SK-N-SH treated with all-trans-retinoic acid at 6 μM for 48 hours (cell line): ENCODE results near the gene GOT2.

Experiments used
- ATAC-seq: fragments of 200-7000 bp; cut with Tn5 transposase; 3 replicates; pipeline ENCODE4 v1.9.1; 2020; ENCODE audit warnings: mild to moderate bottlenecking, moderate library complexity
- ARNTL ChIP-seq: fragments of 450-650 bp; formaldehyde crosslinking; IDR thresholded peaks from 2 replicates; pipeline ENCODE4 v1.5.0; 2020; ENCODE audit warnings: low read depth, mild to moderate bottlenecking, moderate library complexity, borderline replicate concordance
- BACH2 ChIP-seq: fragments of 250-450 bp; sonication (Bioruptor Pico); IDR thresholded peaks from 2 replicates; pipeline ENCODE4 v1.9.0; 2021; ENCODE audit warnings: mild to moderate bottlenecking, borderline replicate concordance
- CSDC2 ChIP-seq: fragments of 250-450 bp; sonication (Bioruptor Pico); IDR thresholded peaks from 2 replicates; pipeline ENCODE4 v1.5.0; 2020; ENCODE audit warnings: mild to moderate bottlenecking, moderate library complexity
- ESRRG ChIP-seq: fragments of 250-450 bp; sonication (Bioruptor Pico); IDR thresholded peaks from 2 replicates; pipeline ENCODE4 v1.6.1; 2021; ENCODE audit warnings: mild to moderate bottlenecking
- GLIS3 ChIP-seq: fragments of 250-450 bp; sonication (Bioruptor Pico); IDR thresholded peaks from 2 replicates; pipeline ENCODE4 v1.5.0; 2020; ENCODE audit warnings: mild to moderate bottlenecking, moderate library complexity
- ISL1 ChIP-seq: fragments of 250-450 bp; sonication (Bioruptor Pico); IDR thresholded peaks from 2 replicates; pipeline ENCODE4 v2.1.2; 2022; ENCODE audit warnings: mild to moderate bottlenecking, moderate library complexity
- OSR1 ChIP-seq: fragments of 250-450 bp; sonication (Bioruptor Pico); IDR thresholded peaks from 2 replicates; pipeline ENCODE4 v1.8.0; 2022; ENCODE audit warnings: moderate library complexity, mild to moderate bottlenecking, inconsistent platforms
- PPARA ChIP-seq: fragments of 250-450 bp; sonication (Bioruptor Pico); IDR thresholded peaks from 2 replicates; pipeline ENCODE4 v1.5.0; 2020; ENCODE audit warnings: mild to moderate bottlenecking, borderline replicate concordance
- RARB ChIP-seq: fragments of 250-450 bp; sonication (Bioruptor Pico); IDR thresholded peaks from 2 replicates; pipeline ENCODE4 v1.8.0; 2021; ENCODE audit warnings: mild to moderate bottlenecking, moderate library complexity
- SNAI2 ChIP-seq: fragments of 250-450 bp; sonication (Bioruptor Pico); IDR thresholded peaks from 2 replicates; pipeline ENCODE4 v1.5.0; 2020; ENCODE audit warnings: mild to moderate bottlenecking, moderate library complexity
- TCF4 ChIP-seq: fragments of 250-450 bp; sonication (Bioruptor Pico); IDR thresholded peaks from 2 replicates; pipeline ENCODE4 v1.8.0; 2021; ENCODE audit warnings: mild to moderate bottlenecking, moderate library complexity, borderline replicate concordance
- TOX ChIP-seq: fragments of 250-450 bp; sonication (Bioruptor Pico); IDR thresholded peaks from 2 replicates; pipeline ENCODE4 v1.8.0; 2021; ENCODE audit warnings: mild to moderate bottlenecking, moderate library complexity, borderline replicate concordance
- ZFP3 ChIP-seq: fragments of 250-450 bp; sonication (Bioruptor Pico); IDR thresholded peaks from 2 replicates; pipeline ENCODE4 v1.5.0; 2020; ENCODE audit warnings: mild to moderate bottlenecking, moderate library complexity
- ZFP30 ChIP-seq: fragments of 450-650 bp; formaldehyde crosslinking; IDR thresholded peaks from 2 replicates; pipeline ENCODE4 v1.5.0; 2022; ENCODE audit warnings: mild to moderate bottlenecking, moderate library complexity
- ZNF565 ChIP-seq: fragments of 450-650 bp; formaldehyde crosslinking; conservative IDR thresholded peaks from 2 replicates; pipeline ENCODE4 v1.5.0; 2020; ENCODE audit warnings: low read depth, mild to moderate bottlenecking, moderate library complexity
- ZNF70 ChIP-seq: fragments of 450-650 bp; formaldehyde crosslinking; IDR thresholded peaks from 2 replicates; pipeline ENCODE4 v1.5.0; 2020; ENCODE audit warnings: mild to moderate bottlenecking, moderate library complexity
- ZNF8 ChIP-seq: fragments of 450-650 bp; formaldehyde crosslinking; IDR thresholded peaks from 2 replicates; pipeline ENCODE4 v1.5.0; 2020; ENCODE audit warnings: mild to moderate bottlenecking, moderate library complexity
- TF ChIP-seq, protein P1 (sequence below): fragments of 250-450 bp; sonication (Bioruptor Pico); IDR thresholded peaks from 2 replicates; pipeline ENCODE4 v1.8.0; 2020; ENCODE audit warnings: mild to moderate bottlenecking, moderate library complexity, borderline replicate concordance
- TF ChIP-seq, protein P2 (sequence below): fragments of 250-450 bp; sonication (Bioruptor Pico); IDR thresholded peaks from 2 replicates; pipeline ENCODE4 v1.5.1; 2021; ENCODE audit warnings: mild to moderate bottlenecking, moderate library complexity
- TF ChIP-seq, protein P3 (sequence below): fragments of 250-450 bp; sonication (Bioruptor Pico); IDR thresholded peaks from 2 replicates; pipeline ENCODE4 v1.5.0; 2020; ENCODE audit warnings: mild to moderate bottlenecking, moderate library complexity
- TF ChIP-seq, protein P4 (sequence below): fragments of 250-450 bp; sonication (Bioruptor Pico); IDR thresholded peaks from 2 replicates; pipeline ENCODE4 v1.5.1; 2020; ENCODE audit warnings: low read depth, mild to moderate bottlenecking, moderate library complexity

Gene GOT2

DNA sequence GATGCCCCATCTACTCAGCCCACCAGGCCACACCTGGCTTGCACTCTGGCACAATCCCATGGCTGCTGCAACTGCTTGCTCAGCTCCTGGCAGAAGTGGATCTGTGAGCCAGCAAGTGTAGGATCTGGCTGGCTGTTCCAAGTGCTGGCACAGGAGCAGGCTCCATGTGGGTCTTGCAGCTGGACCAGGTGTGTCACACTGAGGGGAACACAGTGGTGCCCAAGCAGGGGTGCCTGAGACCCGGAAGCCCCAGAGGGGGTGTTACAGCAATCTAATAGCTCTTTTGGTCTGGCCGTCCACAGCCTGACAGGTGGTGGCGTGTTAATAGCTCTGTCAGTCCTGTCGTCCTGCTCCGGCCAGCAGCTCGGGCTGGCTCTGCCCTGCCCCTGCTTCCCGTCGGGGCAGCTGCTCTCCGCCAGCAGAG lies 19.6 kb upstream of the GOT2 start:
- ATAC-seq, result no peak

DNA sequence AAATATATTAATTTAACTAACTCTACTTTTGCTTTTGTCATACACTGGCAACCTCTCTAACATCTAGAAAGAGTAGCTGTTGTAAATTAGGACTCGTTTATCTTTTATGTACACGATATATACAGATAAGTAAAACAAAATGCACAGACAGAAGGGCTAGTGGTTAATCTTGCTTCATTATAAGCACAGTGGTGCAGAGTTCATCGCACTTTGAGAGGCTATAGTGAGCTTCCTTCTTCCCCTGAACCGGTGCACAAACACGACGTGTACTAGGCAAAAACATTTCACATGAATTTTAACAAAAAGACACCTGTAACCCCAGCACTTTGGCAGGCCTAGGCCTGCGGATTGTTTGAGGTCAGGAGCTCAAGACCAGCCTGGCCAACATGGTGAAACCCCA lies 10.4 kb upstream of the GOT2 start:
- TF ChIP-seq TOX (CRISPR knock-in tag) (no peak), ZFP3 (CRISPR knock-in tag) (no peak), ZNF8 (CRISPR knock-in tag) (no peak), RARB (no peak), CSDC2 (no peak), ZNF565 (CRISPR knock-in tag) (no peak), ARNTL (no peak), ESRRG (CRISPR knock-in tag) (no peak), GLIS3 (no peak), OSR1 (CRISPR knock-in tag) (no peak)
- TF ChIP-seq, protein P1, sequence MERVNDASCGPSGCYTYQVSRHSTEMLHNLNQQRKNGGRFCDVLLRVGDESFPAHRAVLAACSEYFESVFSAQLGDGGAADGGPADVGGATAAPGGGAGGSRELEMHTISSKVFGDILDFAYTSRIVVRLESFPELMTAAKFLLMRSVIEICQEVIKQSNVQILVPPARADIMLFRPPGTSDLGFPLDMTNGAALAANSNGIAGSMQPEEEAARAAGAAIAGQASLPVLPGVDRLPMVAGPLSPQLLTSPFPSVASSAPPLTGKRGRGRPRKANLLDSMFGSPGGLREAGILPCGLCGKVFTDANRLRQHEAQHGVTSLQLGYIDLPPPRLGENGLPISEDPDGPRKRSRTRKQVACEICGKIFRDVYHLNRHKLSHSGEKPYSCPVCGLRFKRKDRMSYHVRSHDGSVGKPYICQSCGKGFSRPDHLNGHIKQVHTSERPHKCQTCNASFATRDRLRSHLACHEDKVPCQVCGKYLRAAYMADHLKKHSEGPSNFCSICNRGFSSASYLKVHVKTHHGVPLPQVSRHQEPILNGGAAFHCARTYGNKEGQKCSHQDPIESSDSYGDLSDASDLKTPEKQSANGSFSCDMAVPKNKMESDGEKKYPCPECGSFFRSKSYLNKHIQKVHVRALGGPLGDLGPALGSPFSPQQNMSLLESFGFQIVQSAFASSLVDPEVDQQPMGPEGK (CRISPR knock-in tag), result no peak
- TF ChIP-seq, protein P2, sequence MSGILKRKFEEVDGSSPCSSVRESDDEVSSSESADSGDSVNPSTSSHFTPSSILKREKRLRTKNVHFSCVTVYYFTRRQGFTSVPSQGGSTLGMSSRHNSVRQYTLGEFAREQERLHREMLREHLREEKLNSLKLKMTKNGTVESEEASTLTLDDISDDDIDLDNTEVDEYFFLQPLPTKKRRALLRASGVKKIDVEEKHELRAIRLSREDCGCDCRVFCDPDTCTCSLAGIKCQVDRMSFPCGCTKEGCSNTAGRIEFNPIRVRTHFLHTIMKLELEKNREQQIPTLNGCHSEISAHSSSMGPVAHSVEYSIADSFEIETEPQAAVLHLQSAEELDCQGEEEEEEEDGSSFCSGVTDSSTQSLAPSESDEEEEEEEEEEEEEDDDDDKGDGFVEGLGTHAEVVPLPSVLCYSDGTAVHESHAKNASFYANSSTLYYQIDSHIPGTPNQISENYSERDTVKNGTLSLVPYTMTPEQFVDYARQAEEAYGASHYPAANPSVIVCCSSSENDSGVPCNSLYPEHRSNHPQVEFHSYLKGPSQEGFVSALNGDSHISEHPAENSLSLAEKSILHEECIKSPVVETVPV, result no peak
- TF ChIP-seq, protein P3, sequence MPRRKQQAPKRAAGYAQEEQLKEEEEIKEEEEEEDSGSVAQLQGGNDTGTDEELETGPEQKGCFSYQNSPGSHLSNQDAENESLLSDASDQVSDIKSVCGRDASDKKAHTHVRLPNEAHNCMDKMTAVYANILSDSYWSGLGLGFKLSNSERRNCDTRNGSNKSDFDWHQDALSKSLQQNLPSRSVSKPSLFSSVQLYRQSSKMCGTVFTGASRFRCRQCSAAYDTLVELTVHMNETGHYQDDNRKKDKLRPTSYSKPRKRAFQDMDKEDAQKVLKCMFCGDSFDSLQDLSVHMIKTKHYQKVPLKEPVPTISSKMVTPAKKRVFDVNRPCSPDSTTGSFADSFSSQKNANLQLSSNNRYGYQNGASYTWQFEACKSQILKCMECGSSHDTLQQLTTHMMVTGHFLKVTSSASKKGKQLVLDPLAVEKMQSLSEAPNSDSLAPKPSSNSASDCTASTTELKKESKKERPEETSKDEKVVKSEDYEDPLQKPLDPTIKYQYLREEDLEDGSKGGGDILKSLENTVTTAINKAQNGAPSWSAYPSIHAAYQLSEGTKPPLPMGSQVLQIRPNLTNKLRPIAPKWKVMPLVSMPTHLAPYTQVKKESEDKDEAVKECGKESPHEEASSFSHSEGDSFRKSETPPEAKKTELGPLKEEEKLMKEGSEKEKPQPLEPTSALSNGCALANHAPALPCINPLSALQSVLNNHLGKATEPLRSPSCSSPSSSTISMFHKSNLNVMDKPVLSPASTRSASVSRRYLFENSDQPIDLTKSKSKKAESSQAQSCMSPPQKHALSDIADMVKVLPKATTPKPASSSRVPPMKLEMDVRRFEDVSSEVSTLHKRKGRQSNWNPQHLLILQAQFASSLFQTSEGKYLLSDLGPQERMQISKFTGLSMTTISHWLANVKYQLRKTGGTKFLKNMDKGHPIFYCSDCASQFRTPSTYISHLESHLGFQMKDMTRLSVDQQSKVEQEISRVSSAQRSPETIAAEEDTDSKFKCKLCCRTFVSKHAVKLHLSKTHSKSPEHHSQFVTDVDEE (CRISPR knock-in tag), result no peak
- no peak for ATAC-seq

More for the DNA sequence above, 19.6 kb upstream of the GOT2 start:
- TF ChIP-seq TCF4 (CRISPR knock-in tag), result no peak
- TF ChIP-seq ZNF565 (CRISPR knock-in tag), result no peak
- no peak for TF ChIP-seq SNAI2
- no peak for TF ChIP-seq PPARA (CRISPR knock-in tag)
- TF ChIP-seq ZNF70, result no peak
- no peak for TF ChIP-seq ZFP30 (CRISPR knock-in tag)
- no peak for TF ChIP-seq ARNTL
- no peak for TF ChIP-seq ZNF8 (CRISPR knock-in tag)
- no peak for TF ChIP-seq ESRRG (CRISPR knock-in tag)
- TF ChIP-seq, protein P4, sequence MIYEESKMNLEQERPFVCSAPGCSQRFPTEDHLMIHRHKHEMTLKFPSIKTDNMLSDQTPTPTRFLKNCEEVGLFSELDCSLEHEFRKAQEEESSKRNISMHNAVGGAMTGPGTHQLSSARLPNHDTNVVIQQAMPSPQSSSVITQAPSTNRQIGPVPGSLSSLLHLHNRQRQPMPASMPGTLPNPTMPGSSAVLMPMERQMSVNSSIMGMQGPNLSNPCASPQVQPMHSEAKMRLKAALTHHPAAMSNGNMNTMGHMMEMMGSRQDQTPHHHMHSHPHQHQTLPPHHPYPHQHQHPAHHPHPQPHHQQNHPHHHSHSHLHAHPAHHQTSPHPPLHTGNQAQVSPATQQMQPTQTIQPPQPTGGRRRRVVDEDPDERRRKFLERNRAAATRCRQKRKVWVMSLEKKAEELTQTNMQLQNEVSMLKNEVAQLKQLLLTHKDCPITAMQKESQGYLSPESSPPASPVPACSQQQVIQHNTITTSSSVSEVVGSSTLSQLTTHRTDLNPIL (CRISPR knock-in tag), result no peak
- TF ChIP-seq, protein P1 (CRISPR knock-in tag), result no peak

DNA sequence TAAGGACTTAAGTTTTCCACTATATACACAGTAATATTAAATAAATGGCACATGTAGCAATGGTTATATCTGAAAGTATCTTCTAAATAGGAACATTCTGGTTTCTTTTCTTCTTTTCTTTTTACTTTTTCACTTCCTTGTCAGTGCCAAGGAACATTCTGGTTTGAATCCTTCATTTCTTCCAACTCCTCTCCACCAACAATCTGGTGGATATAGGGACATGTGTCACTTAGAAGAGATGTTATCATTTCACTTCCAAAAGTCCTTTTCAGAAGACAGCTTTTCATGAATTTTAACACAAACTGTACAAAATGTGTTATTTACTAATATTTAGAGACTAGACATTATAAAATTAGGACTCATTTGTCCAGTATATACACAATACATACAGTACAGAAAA lies 7.9 kb upstream of the GOT2 start:
- no peak for TF ChIP-seq TOX (CRISPR knock-in tag)
- no peak for TF ChIP-seq GLIS3
- ATAC-seq, result no peak

DNA sequence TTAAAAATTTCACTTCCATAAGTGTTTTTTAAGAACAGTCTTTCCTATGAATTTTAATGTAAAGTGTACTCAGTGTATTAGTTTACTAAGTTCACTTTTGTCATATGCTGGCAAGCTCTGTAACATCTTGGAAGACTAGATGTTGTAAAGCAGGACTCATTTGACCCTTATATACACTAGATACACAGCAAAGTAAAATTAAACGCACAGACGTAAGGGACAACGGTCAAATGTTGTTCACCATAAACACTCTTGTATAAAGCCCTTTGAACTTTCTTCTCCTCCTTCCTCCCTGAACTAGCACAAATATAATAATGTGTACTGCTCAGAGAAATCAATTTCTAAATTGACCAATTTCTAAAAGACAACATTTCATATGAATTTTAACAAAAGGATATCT lies 7.0 kb upstream of the GOT2 start:
- ATAC-seq, result no peak
- TF ChIP-seq, protein P2, result no peak
- no peak for TF ChIP-seq CSDC2
- TF ChIP-seq TCF4 (CRISPR knock-in tag), result no peak
- no peak for TF ChIP-seq SNAI2
- TF ChIP-seq, protein P4 (CRISPR knock-in tag), result no peak
- TF ChIP-seq PPARA (CRISPR knock-in tag), result no peak
- no peak for TF ChIP-seq ZFP30 (CRISPR knock-in tag)
- no peak for TF ChIP-seq ZNF565 (CRISPR knock-in tag)
- no peak for TF ChIP-seq OSR1 (CRISPR knock-in tag)
- TF ChIP-seq, protein P1 (CRISPR knock-in tag), result no peak
- no peak for TF ChIP-seq ISL1 (CRISPR knock-in tag)
- TF ChIP-seq RARB, result no peak
- TF ChIP-seq BACH2 (CRISPR knock-in tag), result no peak
- no peak for TF ChIP-seq ESRRG (CRISPR knock-in tag)
